WTC11 (cell line): ENCODE measurements around the gene CLIP2.
A peak's percentile ranks its signal among the peaks of the same experiment; 100 is the strongest.

Experiments used
- ATF1 ChIP-seq: sonication (generic); formaldehyde crosslinking; IDR thresholded peaks from 2 replicates; pipeline ENCODE4 v1.8.1; 2023; ENCODE audit warnings: mild to moderate bottlenecking, moderate library complexity, missing genetic modification reagents
- CREB1 ChIP-seq: sonication (generic); formaldehyde crosslinking; IDR thresholded peaks from 2 replicates; pipeline ENCODE4 v1.8.0; 2023; ENCODE audit warnings: mild to moderate bottlenecking, missing genetic modification reagents
- FOXJ3 ChIP-seq: sonication (generic); formaldehyde crosslinking; IDR thresholded peaks from 2 replicates; pipeline ENCODE4 v1.9.0; 2021; ENCODE audit warnings: missing genetic modification reagents, mild to moderate bottlenecking, borderline replicate concordance
- GRHL2 ChIP-seq: fragments of 250-450 bp; sonication (Bioruptor Pico); IDR thresholded peaks from 2 replicates; pipeline ENCODE4 v1.8.0; 2022; ENCODE audit warnings: mild to moderate bottlenecking, moderate library complexity; ENCODE audit not compliant: insufficient replicate concordance, severe bottlenecking
- NFE2L1 ChIP-seq: sonication (generic); formaldehyde crosslinking; IDR thresholded peaks from 2 replicates; pipeline ENCODE4 v1.8.1; 2023; ENCODE audit warnings: missing genetic modification reagents
- NR1H2 ChIP-seq: sonication (generic); formaldehyde crosslinking; IDR thresholded peaks from 2 replicates; pipeline ENCODE4 v1.9.0; 2021; ENCODE audit warnings: mild to moderate bottlenecking, moderate library complexity, missing genetic modification reagents
- ZNF121 ChIP-seq: sonication (generic); formaldehyde crosslinking; IDR thresholded peaks from 2 replicates; pipeline ENCODE4 v1.8.0; 2023; ENCODE audit warnings: missing genetic modification reagents
- ZNF138 ChIP-seq: sonication (generic); formaldehyde crosslinking; conservative IDR thresholded peaks from 2 replicates; pipeline ENCODE4 v1.8.1; 2022; ENCODE audit warnings: mild to moderate bottlenecking, moderate library complexity, missing genetic modification reagents
- TF ChIP-seq, protein P1 (sequence below): sonication (generic); formaldehyde crosslinking; IDR thresholded peaks from 2 replicates; pipeline ENCODE4 v1.8.1; 2023; ENCODE audit warnings: mild to moderate bottlenecking, missing genetic modification reagents, borderline replicate concordance
- TF ChIP-seq, protein P2 (sequence below): sonication (generic); formaldehyde crosslinking; conservative IDR thresholded peaks from 2 replicates; pipeline ENCODE4 v1.8.1; 2022; ENCODE audit warnings: mild to moderate bottlenecking, missing genetic modification reagents
- TF ChIP-seq, protein P3 (sequence below): fragments of 200-600 bp; IDR thresholded peaks from 2 replicates; pipeline ENCODE4 v1.8.0; 2022; ENCODE audit warnings: antibody characterized with exemption
- TF ChIP-seq, protein P4 (sequence below): fragments of 250-450 bp; sonication (Bioruptor Pico); conservative IDR thresholded peaks from 2 replicates; pipeline ENCODE4 v1.9.0; 2021; ENCODE audit warnings: mild to moderate bottlenecking

DNA sequence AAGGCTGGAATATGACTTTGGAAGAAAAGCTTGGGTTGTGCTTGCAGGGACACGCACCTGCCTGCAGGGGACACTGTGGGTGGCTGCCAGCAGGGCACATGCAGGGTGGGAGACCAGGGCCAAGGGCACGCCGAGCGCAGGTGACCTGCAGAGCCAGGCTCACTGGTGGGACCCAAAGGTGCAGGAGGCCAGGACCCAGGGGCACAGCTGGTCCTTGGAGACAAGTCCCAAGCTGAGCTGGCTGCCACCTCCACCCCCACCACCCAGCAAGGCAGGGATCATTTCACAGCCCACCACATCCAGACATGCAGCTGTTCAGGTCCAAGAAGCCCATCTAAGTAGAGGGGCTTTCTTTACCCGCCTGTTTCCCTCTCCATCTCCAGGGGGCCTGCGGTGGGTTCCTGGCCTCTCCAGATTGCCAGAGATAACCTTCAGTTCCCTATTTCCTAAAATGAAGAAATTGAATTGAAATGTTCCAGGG lies 13.8 kb upstream of the CLIP2 start:
- TF ChIP-seq, protein P1, sequence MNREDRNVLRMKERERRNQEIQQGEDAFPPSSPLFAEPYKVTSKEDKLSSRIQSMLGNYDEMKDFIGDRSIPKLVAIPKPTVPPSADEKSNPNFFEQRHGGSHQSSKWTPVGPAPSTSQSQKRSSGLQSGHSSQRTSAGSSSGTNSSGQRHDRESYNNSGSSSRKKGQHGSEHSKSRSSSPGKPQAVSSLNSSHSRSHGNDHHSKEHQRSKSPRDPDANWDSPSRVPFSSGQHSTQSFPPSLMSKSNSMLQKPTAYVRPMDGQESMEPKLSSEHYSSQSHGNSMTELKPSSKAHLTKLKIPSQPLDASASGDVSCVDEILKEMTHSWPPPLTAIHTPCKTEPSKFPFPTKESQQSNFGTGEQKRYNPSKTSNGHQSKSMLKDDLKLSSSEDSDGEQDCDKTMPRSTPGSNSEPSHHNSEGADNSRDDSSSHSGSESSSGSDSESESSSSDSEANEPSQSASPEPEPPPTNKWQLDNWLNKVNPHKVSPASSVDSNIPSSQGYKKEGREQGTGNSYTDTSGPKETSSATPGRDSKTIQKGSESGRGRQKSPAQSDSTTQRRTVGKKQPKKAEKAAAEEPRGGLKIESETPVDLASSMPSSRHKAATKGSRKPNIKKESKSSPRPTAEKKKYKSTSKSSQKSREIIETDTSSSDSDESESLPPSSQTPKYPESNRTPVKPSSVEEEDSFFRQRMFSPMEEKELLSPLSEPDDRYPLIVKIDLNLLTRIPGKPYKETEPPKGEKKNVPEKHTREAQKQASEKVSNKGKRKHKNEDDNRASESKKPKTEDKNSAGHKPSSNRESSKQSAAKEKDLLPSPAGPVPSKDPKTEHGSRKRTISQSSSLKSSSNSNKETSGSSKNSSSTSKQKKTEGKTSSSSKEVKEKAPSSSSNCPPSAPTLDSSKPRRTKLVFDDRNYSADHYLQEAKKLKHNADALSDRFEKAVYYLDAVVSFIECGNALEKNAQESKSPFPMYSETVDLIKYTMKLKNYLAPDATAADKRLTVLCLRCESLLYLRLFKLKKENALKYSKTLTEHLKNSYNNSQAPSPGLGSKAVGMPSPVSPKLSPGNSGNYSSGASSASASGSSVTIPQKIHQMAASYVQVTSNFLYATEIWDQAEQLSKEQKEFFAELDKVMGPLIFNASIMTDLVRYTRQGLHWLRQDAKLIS (CRISPR knock-in tag): no peak
- TF ChIP-seq ATF1 (CRISPR knock-in tag): no peak
- TF ChIP-seq, protein P2, sequence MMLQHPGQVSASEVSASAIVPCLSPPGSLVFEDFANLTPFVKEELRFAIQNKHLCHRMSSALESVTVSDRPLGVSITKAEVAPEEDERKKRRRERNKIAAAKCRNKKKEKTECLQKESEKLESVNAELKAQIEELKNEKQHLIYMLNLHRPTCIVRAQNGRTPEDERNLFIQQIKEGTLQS: no peak
- TF ChIP-seq, protein P3, sequence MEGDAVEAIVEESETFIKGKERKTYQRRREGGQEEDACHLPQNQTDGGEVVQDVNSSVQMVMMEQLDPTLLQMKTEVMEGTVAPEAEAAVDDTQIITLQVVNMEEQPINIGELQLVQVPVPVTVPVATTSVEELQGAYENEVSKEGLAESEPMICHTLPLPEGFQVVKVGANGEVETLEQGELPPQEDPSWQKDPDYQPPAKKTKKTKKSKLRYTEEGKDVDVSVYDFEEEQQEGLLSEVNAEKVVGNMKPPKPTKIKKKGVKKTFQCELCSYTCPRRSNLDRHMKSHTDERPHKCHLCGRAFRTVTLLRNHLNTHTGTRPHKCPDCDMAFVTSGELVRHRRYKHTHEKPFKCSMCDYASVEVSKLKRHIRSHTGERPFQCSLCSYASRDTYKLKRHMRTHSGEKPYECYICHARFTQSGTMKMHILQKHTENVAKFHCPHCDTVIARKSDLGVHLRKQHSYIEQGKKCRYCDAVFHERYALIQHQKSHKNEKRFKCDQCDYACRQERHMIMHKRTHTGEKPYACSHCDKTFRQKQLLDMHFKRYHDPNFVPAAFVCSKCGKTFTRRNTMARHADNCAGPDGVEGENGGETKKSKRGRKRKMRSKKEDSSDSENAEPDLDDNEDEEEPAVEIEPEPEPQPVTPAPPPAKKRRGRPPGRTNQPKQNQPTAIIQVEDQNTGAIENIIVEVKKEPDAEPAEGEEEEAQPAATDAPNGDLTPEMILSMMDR: peak; percentile 87
- no peak for TF ChIP-seq NFE2L1 (CRISPR knock-in tag)
- no peak for TF ChIP-seq NR1H2 (CRISPR knock-in tag)
- TF ChIP-seq, protein P4, sequence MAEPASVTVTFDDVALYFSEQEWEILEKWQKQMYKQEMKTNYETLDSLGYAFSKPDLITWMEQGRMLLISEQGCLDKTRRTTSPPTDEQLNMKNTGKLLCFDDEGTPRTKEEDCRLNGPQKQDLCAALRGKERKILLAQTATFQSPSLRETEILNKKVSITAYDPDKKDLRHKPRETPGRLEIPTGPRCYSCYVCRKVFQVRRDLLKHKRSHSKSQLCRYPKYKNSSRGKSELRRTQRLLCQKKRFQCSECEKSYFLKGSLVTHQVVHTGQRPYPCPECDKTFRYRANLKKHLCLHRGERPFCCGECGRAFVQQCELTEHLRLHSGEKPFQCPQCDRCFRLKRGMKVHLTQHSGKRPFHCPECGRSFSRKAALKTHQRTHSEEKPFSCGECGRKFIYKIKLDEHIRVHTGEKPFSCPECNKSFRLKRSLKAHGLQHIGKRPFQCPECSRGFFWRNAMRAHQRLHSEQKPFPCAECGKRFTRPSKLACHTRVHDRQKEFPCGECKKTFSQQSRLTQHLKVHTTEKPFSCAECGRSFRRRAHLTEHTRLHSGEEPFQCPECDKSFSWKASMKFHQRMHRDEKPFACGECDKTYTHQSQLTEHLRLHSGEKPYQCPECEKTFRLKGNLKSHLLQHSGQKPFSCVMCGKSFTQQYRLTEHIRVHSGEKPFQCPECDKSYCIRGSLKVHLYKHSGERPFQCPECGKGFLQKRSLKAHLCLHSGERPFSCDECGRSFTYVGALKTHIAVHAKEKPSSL (CRISPR knock-in tag): no peak
- TF ChIP-seq GRHL2 (CRISPR knock-in tag): no peak
- TF ChIP-seq FOXJ3 (CRISPR knock-in tag): no peak
- TF ChIP-seq CREB1 (CRISPR knock-in tag): no peak
- no peak for TF ChIP-seq ZNF121 (CRISPR knock-in tag)
- TF ChIP-seq ZNF138 (CRISPR knock-in tag): no peak
